Cerebellar cortex (tissue), 1 donor: ENCODE data around the gene PTGES.
"Not testable (repeated sequence)": the region's sequence is repeated elsewhere in the genome, so short reads cannot be mapped to it uniquely, and the experiment has no call there.

Experiments used
- DNase-seq: peaks from one replicate; pipeline ENCODE4 v3.0.0-alpha.2; 2015; ENCODE audit warnings: low spot score

Gene PTGES, protein sequence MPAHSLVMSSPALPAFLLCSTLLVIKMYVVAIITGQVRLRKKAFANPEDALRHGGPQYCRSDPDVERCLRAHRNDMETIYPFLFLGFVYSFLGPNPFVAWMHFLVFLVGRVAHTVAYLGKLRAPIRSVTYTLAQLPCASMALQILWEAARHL

GRCh38 chr9:129752900-129753729, at the start of gene PTGES:
PTGES (minus strand) TSS chr9:129753042; CDS start chr9:129753012, 30 bp downstream.
- DNase-seq, result peak; percentile 62

DNA sequence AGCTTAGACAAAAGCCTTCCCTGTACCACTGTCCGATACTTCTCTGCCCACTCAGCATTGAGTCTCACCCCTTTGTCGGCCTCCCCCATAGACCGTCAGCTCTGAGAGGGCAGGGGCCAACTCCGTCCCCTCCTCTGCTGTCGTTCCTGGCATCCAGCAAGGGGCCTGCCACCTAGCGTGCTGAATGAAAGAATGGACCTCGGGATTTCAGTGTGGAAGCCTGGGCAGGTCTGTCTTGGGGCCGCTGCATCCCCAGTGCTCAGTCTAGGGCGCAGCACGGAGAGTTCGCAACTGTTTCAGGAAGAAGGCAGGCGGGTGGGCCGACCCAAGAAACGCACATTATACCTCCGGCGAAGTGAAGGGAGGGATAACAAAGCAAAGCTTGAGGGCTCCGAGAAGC, 48.7 kb upstream of the PTGES start:
- DNase-seq, result no peak

DNA sequence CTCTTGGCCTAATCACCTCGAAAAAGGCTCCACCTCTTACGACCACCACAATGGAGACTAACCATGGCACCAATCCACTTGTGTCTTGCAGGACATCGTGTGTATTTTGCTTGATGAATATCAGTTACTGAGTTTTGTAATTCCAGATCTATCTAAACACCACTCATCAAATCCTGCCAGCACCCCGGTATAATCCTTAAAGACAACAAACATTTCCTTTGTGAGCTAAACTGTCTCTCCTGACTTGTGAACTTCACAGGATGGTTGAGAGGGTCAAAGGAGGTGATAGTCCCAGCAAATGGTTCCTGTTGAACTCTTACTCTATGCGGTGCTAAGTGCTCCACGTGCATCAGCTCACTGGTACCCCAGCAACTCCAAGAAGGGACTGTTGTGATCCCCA, 46.1 kb upstream of the PTGES start:
- no peak for DNase-seq

GRCh38 chr9:129796029-129796428, 43.2 kb upstream of the PTGES start:
- DNase-seq, result not testable (repeated sequence)

GRCh38 chr9:129794549-129794948, 41.7 kb upstream of the PTGES start:
- no peak for DNase-seq

DNA sequence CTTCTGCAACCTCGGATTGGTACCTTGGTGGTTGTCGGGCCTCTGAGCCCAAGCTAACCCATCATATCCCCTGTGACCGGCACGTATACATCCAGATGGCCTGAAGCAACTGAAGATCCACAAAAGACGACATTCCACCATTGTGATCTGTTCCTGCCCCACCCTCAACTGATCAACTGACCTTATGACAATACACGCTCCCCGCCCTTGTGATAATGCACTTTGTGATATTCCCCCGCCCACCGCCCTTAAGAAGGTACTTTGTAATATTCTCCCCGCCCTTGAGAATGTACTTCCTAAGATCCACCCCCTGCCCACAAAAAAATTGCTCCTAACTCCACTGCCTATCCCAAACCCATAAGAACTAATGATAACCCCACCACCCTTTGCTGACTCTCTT, 33.6 kb upstream of the PTGES start:
- DNase-seq, result no peak

GRCh38 chr9:129785866-129786265, 33.0 kb upstream of the PTGES start:
- DNase-seq, result no peak

GRCh38 chr9:129784970-129785369, 32.1 kb upstream of the PTGES start:
- not testable (repeated sequence) for DNase-seq

GRCh38 chr9:129783516-129784361, 30.9 kb upstream of the PTGES start:
- DNase-seq, result peak; percentile 81

DNA sequence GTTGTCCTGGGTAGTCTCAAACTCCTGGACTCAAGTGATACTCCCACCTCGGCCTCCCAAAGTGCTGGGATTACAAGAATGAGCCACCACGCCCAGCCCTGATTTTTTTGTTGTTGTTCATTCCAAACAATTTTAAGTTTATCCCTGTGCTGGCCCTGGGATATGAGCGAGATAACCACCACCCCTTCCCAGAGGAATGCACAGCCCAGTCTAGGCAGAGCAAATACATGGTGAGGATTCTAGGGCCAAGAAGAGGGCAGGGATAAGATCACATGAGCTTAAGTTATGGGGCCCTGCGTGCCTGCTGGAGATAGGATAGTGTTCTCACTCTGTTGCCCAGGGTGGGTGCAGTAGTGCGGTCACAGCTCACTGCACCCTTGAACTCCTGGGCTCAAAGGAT, 29.1 kb upstream of the PTGES start:
- no peak for DNase-seq

DNA sequence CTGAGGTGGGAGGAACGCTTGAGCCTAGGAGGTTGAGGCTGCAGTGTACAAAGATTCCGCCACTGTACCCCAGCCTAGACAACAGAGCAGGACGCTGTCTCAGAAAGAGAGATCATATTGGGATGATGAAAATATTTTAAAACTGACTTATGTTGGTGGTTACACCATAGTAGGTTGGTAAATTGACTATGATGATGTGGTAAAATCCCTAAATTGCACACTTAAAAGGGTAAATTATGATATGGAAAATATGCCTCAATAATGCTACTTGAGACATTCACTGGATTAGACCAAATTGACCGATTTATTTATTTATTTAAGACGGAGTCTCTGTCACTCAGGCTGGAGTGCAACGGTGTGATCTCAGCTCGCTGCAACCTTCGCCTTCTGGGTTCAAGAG, 28.3 kb upstream of the PTGES start:
- DNase-seq, result no peak

- no peak for DNase-seq
These were observed 26.8 kb upstream of the PTGES start for GRCh38 chr9:129779560-129780190.

DNA sequence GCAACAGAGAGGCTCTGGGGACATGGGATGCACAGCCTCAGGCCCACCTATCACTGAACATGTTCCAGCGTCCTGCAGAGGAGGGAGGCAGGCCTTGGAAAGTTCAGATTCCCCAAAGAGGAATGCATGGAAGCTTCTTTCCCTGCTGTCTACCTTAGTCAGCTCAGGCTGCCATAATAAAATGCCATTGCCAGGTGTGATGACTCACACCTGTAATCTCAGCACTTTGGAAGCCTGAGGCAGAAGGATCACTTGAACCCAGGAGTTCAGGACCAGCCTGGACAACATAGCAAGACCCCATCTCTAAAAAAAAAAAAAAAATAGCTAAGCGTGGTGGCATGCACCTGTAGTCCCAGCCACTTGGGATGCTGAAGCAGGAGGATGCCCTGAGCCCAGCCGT, 25.6 kb upstream of the PTGES start:
- DNase-seq, result no peak

DNA sequence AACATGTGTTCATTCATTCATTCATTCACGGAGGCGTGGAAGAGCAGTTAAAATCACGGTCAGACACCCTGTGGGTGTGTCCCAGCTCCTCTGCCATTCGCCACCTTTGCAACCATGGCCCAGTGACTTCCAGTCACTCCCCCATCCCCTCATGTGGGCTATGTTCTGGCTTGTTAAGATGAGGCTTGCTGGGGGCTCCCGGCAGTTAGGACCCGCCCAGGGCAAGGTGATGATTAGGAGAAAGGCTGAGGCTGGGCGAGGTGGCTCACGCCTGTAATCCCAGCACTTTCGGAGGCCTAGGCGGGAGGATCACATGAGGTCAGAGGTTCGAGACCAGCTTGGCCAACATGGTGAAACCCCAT, 24.9 kb upstream of the PTGES start:
- DNase-seq, result no peak

GRCh38 chr9:129776938-129777768, 24.3 kb upstream of the PTGES start:
- peak; percentile 63 for DNase-seq

- DNase-seq, result no peak
These were observed 23.7 kb upstream of the PTGES start for GRCh38 chr9:129776566-129776937.

DNA sequence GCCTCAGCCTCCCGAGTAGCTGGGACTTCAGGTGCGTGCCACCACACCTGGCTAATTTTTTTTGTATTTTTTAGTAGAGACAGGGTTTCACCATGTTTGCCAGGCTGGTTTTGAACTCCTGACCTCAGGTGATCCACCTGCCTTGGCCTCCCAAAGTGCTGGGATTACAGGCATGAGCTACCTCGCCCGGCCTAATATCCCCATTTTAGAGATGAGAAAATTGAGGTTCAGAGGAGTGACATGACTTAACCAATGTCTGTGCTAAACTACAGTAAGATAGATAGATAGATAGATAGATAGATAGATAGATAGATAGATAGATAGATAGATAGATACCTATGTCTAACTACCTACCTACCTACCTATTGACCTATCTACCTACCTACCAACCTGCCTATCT, 23.3 kb upstream of the PTGES start:
- not testable (repeated sequence) for DNase-seq

DNA sequence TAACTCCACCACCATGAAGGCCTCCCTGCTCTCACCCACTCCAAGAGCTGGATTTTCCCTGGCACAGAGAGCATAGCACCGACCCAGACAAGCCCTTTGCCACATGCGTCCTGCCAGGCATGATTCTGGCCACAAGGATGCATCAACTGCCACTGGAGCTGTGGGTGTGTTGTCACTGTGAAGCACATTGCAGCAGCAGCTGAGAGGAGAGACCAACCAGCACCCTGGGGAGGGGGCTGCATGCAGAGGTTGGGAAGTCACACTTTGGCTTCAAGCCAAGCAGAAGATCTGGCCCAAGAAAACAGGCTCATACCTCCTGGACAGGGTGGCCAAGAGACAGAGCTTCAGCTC, 22.6 kb upstream of the PTGES start:
- no peak for DNase-seq

- DNase-seq, result no peak
These were observed 22.1 kb upstream of the PTGES start for GRCh38 chr9:129774791-129775447.

GRCh38 chr9:129773262-129774048, 20.6 kb upstream of the PTGES start:
- DNase-seq, result no peak
